GM19240 (cell line): Measurements from ENCODE around the gene PKLR.
"Not testable (repeated sequence)": the region's sequence is repeated elsewhere in the genome, so short reads cannot be mapped to it uniquely, and the experiment has no call there.

Source experiments
- DNase-seq: peaks from one replicate; pipeline ENCODE4 v3.0.0; 2011; ENCODE audit warnings: low spot score; ENCODE audit not compliant: insufficient read length

Gene PKLR

GRCh38 chr1:155255243-155256007 lies 45.8 kb downstream of the PKLR start, which contains the start of gene ENTREP3:
ENTREP3 (minus strand) TSS chr1:155255483; CDS start chr1:155254877, 606 bp downstream.
- DNase-seq = peak; percentile 84

GRCh38 chr1:155254714-155255242 lies 46.5 kb downstream of the PKLR start:
- DNase-seq = no peak

GRCh38 chr1:155254228-155254713 lies 47.0 kb downstream of the PKLR start:
- no peak for DNase-seq

DNA sequence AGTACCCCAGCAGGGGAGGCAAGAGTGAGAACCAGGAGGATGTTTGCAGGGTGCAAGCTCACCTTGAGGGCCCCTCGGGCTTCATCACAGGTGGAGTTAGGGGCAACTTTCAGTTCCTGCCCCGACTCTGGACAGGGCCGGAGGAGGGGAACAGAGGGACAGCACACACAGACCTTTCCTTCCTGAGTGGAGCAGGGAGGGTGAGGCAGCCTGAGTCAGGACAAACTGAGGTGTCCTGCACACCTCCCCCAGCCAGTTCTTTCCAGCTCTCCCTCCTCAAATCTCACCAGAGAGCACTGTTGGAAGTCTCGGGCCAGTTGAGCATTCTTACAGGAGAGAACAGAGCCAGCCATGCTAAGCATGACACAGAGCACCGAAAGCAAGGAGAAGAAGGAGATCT lies 47.4 kb downstream of the PKLR start:
- DNase-seq = no peak

DNA sequence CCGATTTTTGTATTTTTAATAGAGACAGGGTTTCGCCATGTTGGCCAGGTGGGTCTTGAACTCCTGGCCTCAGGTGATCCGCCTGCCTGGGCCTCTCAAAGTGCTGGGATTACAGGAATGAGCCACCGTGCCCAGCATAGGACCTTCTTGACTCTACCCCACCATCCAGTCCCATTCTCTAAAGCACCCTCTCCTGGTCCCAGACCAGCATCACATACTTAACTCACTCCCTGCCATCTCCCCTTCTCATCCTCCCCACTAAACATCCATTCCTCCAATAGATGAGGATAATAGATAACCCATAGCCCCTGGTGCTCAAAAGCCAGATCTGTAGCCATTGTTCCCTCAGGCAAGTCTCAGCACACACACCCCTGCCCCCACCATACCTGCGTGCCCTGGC lies 48.0 kb downstream of the PKLR start:
- no peak for DNase-seq

GRCh38 chr1:155251566-155251965 lies 49.7 kb downstream of the PKLR start:
- no peak for DNase-seq

- peak; percentile 98 for DNase-seq
These were observed 50.4 kb downstream of the PKLR start for GRCh38 chr1:155250633-155251449.

- DNase-seq = no peak
These were observed 51.0 kb downstream of the PKLR start for GRCh38 chr1:155250246-155250632.

DNA sequence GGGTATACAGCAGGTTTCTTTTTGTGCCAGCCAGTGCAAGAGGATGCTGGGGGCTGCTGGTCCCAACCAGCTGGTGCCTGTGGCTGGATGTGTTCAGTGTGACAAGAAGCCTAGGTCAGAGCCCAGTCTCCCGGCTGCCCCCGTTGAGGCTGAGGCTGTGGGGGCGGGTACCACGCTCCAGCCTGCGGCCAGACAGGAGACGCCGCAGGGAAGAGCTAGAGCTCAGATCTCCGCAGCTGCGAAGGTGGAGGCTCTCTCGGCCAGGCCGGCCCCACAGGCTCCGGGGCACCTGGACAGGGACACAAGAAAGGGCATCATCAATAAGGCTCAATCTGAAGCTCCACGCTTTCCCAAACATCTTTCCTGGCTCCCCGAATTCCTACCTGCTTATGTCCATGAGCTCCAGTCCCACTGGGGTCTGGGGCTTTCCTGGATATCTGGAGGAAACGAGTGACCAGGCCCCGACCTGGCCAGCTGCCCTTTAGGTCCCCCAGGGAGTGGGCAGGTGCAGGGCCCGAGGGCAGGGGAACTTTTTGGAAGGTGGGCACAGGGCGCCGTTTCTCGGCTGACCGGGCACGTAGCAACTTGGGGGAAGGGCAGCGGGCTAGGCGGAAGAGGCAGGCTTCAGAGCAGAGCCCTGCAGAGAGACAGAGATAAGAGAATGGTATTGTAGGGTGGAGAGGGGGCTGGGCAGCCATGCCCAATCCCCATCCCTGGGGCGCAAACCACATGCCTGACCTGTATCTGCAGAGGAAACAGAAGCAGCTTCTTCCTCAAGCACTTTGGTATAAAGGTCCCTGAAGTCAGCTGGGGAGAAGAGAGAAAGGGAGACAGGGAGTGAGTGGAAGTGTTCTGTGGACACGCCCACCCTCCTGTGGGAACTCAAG lies 53.3 kb downstream of the PKLR start:
- DNase-seq = no peak

- not testable (repeated sequence) for DNase-seq
These were observed 54.4 kb downstream of the PKLR start for GRCh38 chr1:155246796-155247195.

DNA sequence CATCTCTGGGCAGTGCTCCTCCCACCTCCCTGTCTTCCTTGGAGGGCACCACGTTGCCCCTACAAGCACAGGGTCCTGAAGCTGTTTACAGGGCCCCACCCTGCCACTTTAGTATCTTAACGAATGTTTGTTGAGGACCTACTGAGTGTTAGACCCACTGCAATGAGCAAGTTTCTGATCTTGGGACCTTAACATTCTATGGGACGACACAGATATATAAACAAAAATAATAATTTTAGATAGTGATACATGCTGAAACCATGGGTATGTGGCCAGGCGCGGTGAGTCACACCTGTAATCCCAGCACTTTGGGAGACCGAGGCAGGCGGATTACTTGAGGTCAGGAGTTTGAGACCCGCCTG lies 56.1 kb downstream of the PKLR start:
- DNase-seq = no peak

- peak; percentile 91 for DNase-seq
These were observed 56.7 kb downstream of the PKLR start for GRCh38 chr1:155244368-155245162.

DNA sequence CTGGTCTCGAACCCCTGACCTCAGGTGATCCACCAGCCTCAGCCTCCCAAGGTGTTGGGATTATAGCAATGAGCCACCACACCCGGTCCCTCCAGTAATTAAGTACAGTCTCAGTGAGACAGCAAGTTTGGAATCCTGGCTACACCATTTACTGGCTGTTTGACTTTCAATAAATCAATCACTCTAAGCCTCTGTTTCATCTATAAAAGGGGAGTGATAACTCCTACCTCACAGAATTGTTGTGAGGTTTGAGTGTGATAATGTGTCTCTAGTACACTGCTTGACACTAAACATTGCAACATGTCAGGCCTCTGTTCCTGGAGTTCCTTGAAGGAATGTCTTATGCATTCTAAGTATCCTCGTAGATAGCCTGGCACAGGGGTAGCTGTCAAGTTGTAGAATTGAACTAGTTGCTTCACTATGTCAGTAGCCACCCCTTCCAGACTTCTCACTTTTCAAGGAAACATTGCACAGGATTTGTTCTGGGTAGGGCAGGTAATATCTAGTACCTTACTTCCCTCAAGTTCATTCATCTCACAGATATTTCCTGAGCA lies 58.4 kb downstream of the PKLR start:
- DNase-seq = no peak

DNA sequence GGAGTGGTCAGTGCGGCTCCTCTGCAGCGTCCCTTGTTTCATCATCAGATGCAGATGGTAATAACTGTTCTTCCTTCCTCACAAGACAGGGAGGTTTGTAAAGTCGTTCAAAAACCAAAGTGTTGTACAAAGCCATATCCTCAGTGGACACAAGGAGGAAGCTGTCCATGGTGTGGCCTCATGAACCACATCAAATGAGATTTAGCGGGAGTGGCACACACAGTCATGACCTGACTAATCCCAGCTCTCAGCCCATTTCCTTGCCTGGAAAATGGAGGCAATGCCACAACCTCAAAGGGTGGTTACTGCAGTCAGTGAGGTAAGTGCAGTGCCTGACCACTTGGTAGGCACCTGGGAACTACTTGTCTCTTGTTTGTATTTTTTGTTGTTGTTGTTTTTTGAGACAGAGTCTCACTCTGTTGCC lies 59.4 kb downstream of the PKLR start:
- DNase-seq = no peak

- DNase-seq = no peak
These were observed 60.1 kb downstream of the PKLR start for GRCh38 chr1:155241069-155241679.
